BLaER1 treated with 17β-estradiol and CSF1 and Interleukin-3, amounts not matched to agents 10 nM and 100 nM (cell line): ENCODE results near the gene DCTN1.

Source experiments
- H3K27ac ChIP-seq, 11 experiments: shearing (Covaris generic); formaldehyde crosslinking; 2 replicates each; pipeline ENCODE4 v1.8.1; 2022
- H3K27me3 ChIP-seq, 11 experiments: shearing (Covaris generic); formaldehyde crosslinking; 2 replicates each; pipeline ENCODE4 v1.8.1; 2022
- H3K36me3 ChIP-seq, 11 experiments: shearing (Covaris generic); formaldehyde crosslinking; 2 replicates each; pipeline ENCODE4 v1.8.1; 2022
- H3K4me1 ChIP-seq, 10 experiments: shearing (Covaris generic); formaldehyde crosslinking; 2 replicates each; pipeline ENCODE4 v1.8.1; 2022
- H3K4me2 ChIP-seq, 11 experiments: shearing (Covaris generic); formaldehyde crosslinking; 2 replicates each; pipeline ENCODE4 v1.8.1; 2022
- H3K4me3 ChIP-seq, 10 experiments: shearing (Covaris generic); formaldehyde crosslinking; 2 replicates each; pipeline ENCODE4 v1.8.1; 2022
- H3K9ac ChIP-seq, 11 experiments: shearing (Covaris generic); formaldehyde crosslinking; 2 replicates each; pipeline ENCODE4 v1.8.1; 2022
- H3K9me3 ChIP-seq, 11 experiments: shearing (Covaris generic); formaldehyde crosslinking; replicated peaks in 1 of 11; 2 replicates each; pipeline ENCODE4 v1.8.1; 2022
- H4K20me1 ChIP-seq, 11 experiments: shearing (Covaris generic); formaldehyde crosslinking; 2 replicates each; pipeline ENCODE4 v1.8.1; 2022
- Cebpa-rat ChIP-seq, 11 experiments: shearing (Covaris generic); IDR thresholded peaks; 2 replicates each; pipeline ENCODE4 v1.8.1; 2022

DCTN1 gene

GRCh38 chr2:74399785-74400184 is 19.7 kb upstream of the DCTN1 start:
- H3K9ac ChIP-seq, result no peak overlapping the region
- no peaks in the 10 kb centered on the region for H3K4me1 ChIP-seq
- H3K27me3 ChIP-seq, result no peaks in the 10 kb centered on the region
- H3K4me3 ChIP-seq, result no peak overlapping the region
- no peaks in the 10 kb centered on the region for H3K9me3 ChIP-seq
- TF ChIP-seq Cebpa-rat (IDR thresholded peaks at IDR 0.05), result no peak
- no peaks in the 10 kb centered on the region for H4K20me1 ChIP-seq
- H3K36me3 ChIP-seq, result no peaks in the 10 kb centered on the region
- H3K27ac ChIP-seq, result no peak overlapping the region
- H3K4me2 ChIP-seq, result no peak overlapping the region

GRCh38 chr2:74396149-74396548 is 16.0 kb upstream of the DCTN1 start:
- no peak for TF ChIP-seq Cebpa-rat (IDR thresholded peaks at IDR 0.05)
- Histone ChIP-seq H3K4me3 (no peak overlapping the region), H3K9ac (no peak overlapping the region), H4K20me1 (no peaks in the 10 kb centered on the region), H3K36me3 (no peaks in the 10 kb centered on the region), H3K9me3 (no peaks in the 10 kb centered on the region), H3K27me3 (no peaks in the 10 kb centered on the region), H3K27ac (no peak overlapping the region), H3K4me1 (peaks cover 0 to 5% (median 3%) of the 10 kb centered on the region in 10 experiments; a peak in 8 of 20 replicates), H3K4me2 (no peak overlapping the region)

GRCh38 chr2:74393525-74393924 is 13.4 kb upstream of the DCTN1 start:
- H3K27ac ChIP-seq, result no peak overlapping the region

GRCh38 chr2:74392449-74392743 is 12.3 kb upstream of the DCTN1 start:
- Histone ChIP-seq H3K9me3 (no peaks in the 10 kb centered on the region), H3K4me3 (no peak overlapping the region), H4K20me1 (peaks cover 11 to 33% (median 27%) of the 10 kb centered on the region in 11 experiments; a peak in 18 of 22 replicates), H3K27ac (peak overlapping the region in 9 of 11 experiments; percentile 90 to 97 (median 95); a peak in 13 of 22 replicates), H3K36me3 (peaks cover 0 to 14% (median 0%) of the 10 kb centered on the region in 11 experiments; a peak in 8 of 22 replicates), H3K27me3 (no peaks in the 10 kb centered on the region), H3K4me2 (peak overlapping the region; percentile 25 to 96 (median 56); a peak in 18 of 22 replicates), H3K4me1 (peaks cover 34 to 41% (median 38%) of the 10 kb centered on the region in 10 experiments), H3K9ac (peak overlapping the region; percentile 85 to 98 (median 93); a peak in 13 of 22 replicates)
- no peak for TF ChIP-seq Cebpa-rat (IDR thresholded peaks at IDR 0.05)

More at GRCh38 chr2:74393525-74393924, 13.4 kb upstream of the DCTN1 start:
- no peak for TF ChIP-seq Cebpa-rat (IDR thresholded peaks at IDR 0.05)
- Histone ChIP-seq H3K9ac (no peak overlapping the region), H3K4me2 (no peak overlapping the region), H3K36me3 (peaks cover 0 to 5% (median 0%) of the 10 kb centered on the region in 11 experiments; a peak in 4 of 22 replicates), H4K20me1 (peaks cover 7 to 22% (median 16%) of the 10 kb centered on the region in 11 experiments; a peak in 15 of 22 replicates), H3K9me3 (no peaks in the 10 kb centered on the region), H3K4me1 (peaks cover 23 to 31% (median 27%) of the 10 kb centered on the region in 10 experiments), H3K27me3 (no peaks in the 10 kb centered on the region), H3K4me3 (no peak overlapping the region)

GRCh38 chr2:74391580-74392448 is 11.7 kb upstream of the DCTN1 start:
- H3K4me2 ChIP-seq, result peak overlapping the region; percentile 83 to 100 (median 94)
- TF ChIP-seq Cebpa-rat (IDR thresholded peaks at IDR 0.05), result no peak
- peak overlapping the region; percentile 85 to 98 (median 93) for H3K9ac ChIP-seq
- no peaks in the 10 kb centered on the region for H3K27me3 ChIP-seq
- peaks cover 0 to 15% (median 0%) of the 10 kb centered on the region in 11 experiments; a peak in 8 of 22 replicates for H3K36me3 ChIP-seq
- peak overlapping the region; percentile 89 to 97 (median 95) for H3K27ac ChIP-seq
- peaks cover 36 to 47% (median 44%) of the 10 kb centered on the region in 10 experiments for H3K4me1 ChIP-seq
- peak overlapping the region; percentile 74 to 85 (median 82) for H3K4me3 ChIP-seq
- H4K20me1 ChIP-seq, result peaks cover 17 to 39% (median 31%) of the 10 kb centered on the region in 11 experiments; a peak in 18 of 22 replicates
- H3K9me3 ChIP-seq, result no peaks in the 10 kb centered on the region

GRCh38 chr2:74391209-74391579 is 11.1 kb upstream of the DCTN1 start:
- Histone ChIP-seq H3K27me3 (no peaks in the 10 kb centered on the region), H3K36me3 (peaks cover 0 to 17% (median under 1%) of the 10 kb centered on the region in 11 experiments; a peak in 11 of 22 replicates), H3K9me3 (no peaks in the 10 kb centered on the region), H3K4me3 (peak overlapping the region; percentile 74 to 85 (median 82)), H3K27ac (peak overlapping the region; percentile 89 to 97 (median 95)), H4K20me1 (peaks cover 20 to 45% (median 37%) of the 10 kb centered on the region in 11 experiments; a peak in 19 of 22 replicates), H3K4me1 (peaks cover 42 to 53% (median 50%) of the 10 kb centered on the region in 10 experiments), H3K9ac (peak overlapping the region; percentile 85 to 98 (median 93)), H3K4me2 (peak overlapping the region; percentile 83 to 100 (median 94))
- no peak for TF ChIP-seq Cebpa-rat (IDR thresholded peaks at IDR 0.05)

GRCh38 chr2:74390606-74391005 is 10.5 kb upstream of the DCTN1 start:
- H4K20me1 ChIP-seq, result peaks cover 21 to 51% (median 43%) of the 10 kb centered on the region in 11 experiments; a peak in 19 of 22 replicates
- H3K27ac ChIP-seq, result peak overlapping the region in 2 of 11 experiments; percentile 94 to 96; a peak in 2 of 22 replicates
- no peaks in the 10 kb centered on the region for H3K9me3 ChIP-seq
- H3K4me1 ChIP-seq, result peaks cover 48 to 59% (median 55%) of the 10 kb centered on the region in 10 experiments
- TF ChIP-seq Cebpa-rat (IDR thresholded peaks at IDR 0.05), result no peak
- no peaks in the 10 kb centered on the region for H3K27me3 ChIP-seq
- H3K4me2 ChIP-seq, result peak overlapping the region; percentile 83 to 100 (median 94)
- H3K36me3 ChIP-seq, result peaks cover under 1 to 22% (median 6%) of the 10 kb centered on the region in 11 experiments; a peak in 20 of 22 replicates
- H3K9ac ChIP-seq, result peak overlapping the region; percentile 85 to 98 (median 93); a peak in 20 of 22 replicates
- H3K4me3 ChIP-seq, result peak overlapping the region; percentile 74 to 85 (median 82)

GRCh38 chr2:74387346-74387745 is 7.2 kb upstream of the DCTN1 start:
- Histone ChIP-seq H3K4me3 (no peak overlapping the region), H3K9ac (no peak overlapping the region), H3K4me1 (peaks cover 53 to 66% (median 60%) of the 10 kb centered on the region in 10 experiments), H3K36me3 (peaks cover 26 to 52% (median 36%) of the 10 kb centered on the region in 11 experiments), H3K9me3 (no peaks in the 10 kb centered on the region), H3K27me3 (no peaks in the 10 kb centered on the region), H3K4me2 (peak overlapping the region in 9 of 11 experiments; percentile 9 to 100 (median 43); a peak in 17 of 22 replicates), H3K27ac (peak overlapping the region in 1 of 11 experiments; percentile 13; a peak in 1 of 22 replicates), H4K20me1 (peaks cover 42 to 79% (median 67%) of the 10 kb centered on the region in 11 experiments; a peak in 19 of 22 replicates)
- TF ChIP-seq Cebpa-rat (IDR thresholded peaks at IDR 0.05), result no peak

GRCh38 chr2:74385396-74385795 is 5.3 kb upstream of the DCTN1 start:
- Histone ChIP-seq H4K20me1 (peaks cover 54 to 96% (median 81%) of the 10 kb centered on the region in 11 experiments; a peak in 19 of 22 replicates), H3K9ac (no peak overlapping the region), H3K4me2 (peak overlapping the region in 5 of 11 experiments; percentile 2 to 13 (median 7); a peak in 4 of 22 replicates)

More at GRCh38 chr2:74385396-74385795, 5.3 kb upstream of the DCTN1 start:
- Histone ChIP-seq H3K27me3 (no peaks in the 10 kb centered on the region), H3K27ac (no peak overlapping the region), H3K4me1 (peaks cover 49 to 64% (median 58%) of the 10 kb centered on the region in 10 experiments), H3K4me3 (no peak overlapping the region), H3K9me3 (no peaks in the 10 kb centered on the region), H3K36me3 (peaks cover 26 to 65% (median 48%) of the 10 kb centered on the region in 11 experiments)
- TF ChIP-seq Cebpa-rat (IDR thresholded peaks at IDR 0.05), result no peak
